Epithelial cell of esophagus (primary cell): ENCODE results near the gene ULBP2.
"Not testable (repeated sequence)": the region's sequence is repeated elsewhere in the genome, so short reads cannot be mapped to it uniquely, and the experiment has no call there.

Experiments used
- DNase-seq: peaks from one replicate; pipeline ENCODE4 v3.0.0; 2010; ENCODE audit warnings: low read depth
- H3K4me3 ChIP-seq: 2 replicates; pipeline ENCODE4 v1.5.1; 2011; ENCODE audit warnings: mild to moderate bottlenecking, low read length, control low read depth
- CTCF ChIP-seq: IDR thresholded peaks from 2 replicates; pipeline ENCODE4 v1.5.1; 2011; ENCODE audit warnings: low read depth, mild to moderate bottlenecking, low read length, control low read depth, inconsistent platforms; ENCODE audit not compliant: insufficient read depth; ENCODE audit errors: missing control alignments

ULBP2 gene

GRCh38 chr6:149965194-149966020 lies 23.6 kb downstream of the ULBP2 start:
- TF ChIP-seq CTCF: no peak
- DNase-seq: peak; percentile 20
- peak overlapping the region; percentile 53 for H3K4me3 ChIP-seq

GRCh38 chr6:149966319-149966718 lies 24.5 kb downstream of the ULBP2 start:
- not testable (repeated sequence) for DNase-seq

GRCh38 chr6:149967591-149967990 lies 25.8 kb downstream of the ULBP2 start:
- TF ChIP-seq CTCF: no peak
- DNase-seq: no peak
- no peak overlapping the region for H3K4me3 ChIP-seq

More at GRCh38 chr6:149966319-149966718, 24.5 kb downstream of the ULBP2 start:
- H3K4me3 ChIP-seq: not testable (repeated sequence)

GRCh38 chr6:149967999-149968398 lies 26.2 kb downstream of the ULBP2 start:
- not testable (repeated sequence) for DNase-seq, H3K4me3 ChIP-seq

GRCh38 chr6:149968909-149969308 lies 27.1 kb downstream of the ULBP2 start:
- H3K4me3 ChIP-seq, DNase-seq: not testable (repeated sequence)

- DNase-seq: no peak
- TF ChIP-seq CTCF: no peak
- H3K4me3 ChIP-seq: no peak overlapping the region
Measured at GRCh38 chr6:149969635-149970034, 27.8 kb downstream of the ULBP2 start.

- H3K4me3 ChIP-seq, DNase-seq: not testable (repeated sequence)
Measured at GRCh38 chr6:149974394-149974793, 32.6 kb downstream of the ULBP2 start.

- no peak for DNase-seq
- no peak for TF ChIP-seq CTCF
- H3K4me3 ChIP-seq: no peak overlapping the region
Measured at GRCh38 chr6:149974825-149975224, 33.0 kb downstream of the ULBP2 start.

- no peak for TF ChIP-seq CTCF
- H3K4me3 ChIP-seq: no peak overlapping the region
- DNase-seq: no peak
Measured at GRCh38 chr6:149975400-149975799, 33.6 kb downstream of the ULBP2 start.
